Retina (tissue), 1 donor: ENCODE data around the gene CREBRF.
"Not testable (repeated sequence)": the region's sequence is repeated elsewhere in the genome, so short reads cannot be mapped to it uniquely, and the experiment has no call there.

Experiments
- DNase-seq: peaks from one replicate; pipeline ENCODE4 v3.0.0-alpha.2; 2016

Gene CREBRF

DNA sequence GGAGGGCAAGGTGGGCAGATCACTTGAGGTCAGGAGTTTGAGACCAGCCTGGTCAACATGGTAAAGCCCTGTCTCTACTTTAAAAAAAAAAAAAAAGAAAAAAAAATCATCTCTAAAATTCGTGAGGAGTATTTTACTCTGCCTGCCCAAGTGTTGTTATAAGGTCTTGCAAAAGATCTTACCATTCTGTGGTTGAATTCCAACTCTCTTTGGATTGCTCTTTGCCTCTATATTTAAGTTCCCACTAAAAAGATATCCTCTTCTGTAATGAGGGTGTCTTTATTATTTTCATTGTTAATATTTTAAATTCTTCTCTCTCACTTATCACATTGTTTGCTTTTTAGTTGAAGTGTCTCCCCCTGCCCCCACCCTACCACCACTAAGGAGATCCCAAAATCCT, 33.4 kb downstream of the CREBRF start:
- DNase-seq, result no peak

DNA sequence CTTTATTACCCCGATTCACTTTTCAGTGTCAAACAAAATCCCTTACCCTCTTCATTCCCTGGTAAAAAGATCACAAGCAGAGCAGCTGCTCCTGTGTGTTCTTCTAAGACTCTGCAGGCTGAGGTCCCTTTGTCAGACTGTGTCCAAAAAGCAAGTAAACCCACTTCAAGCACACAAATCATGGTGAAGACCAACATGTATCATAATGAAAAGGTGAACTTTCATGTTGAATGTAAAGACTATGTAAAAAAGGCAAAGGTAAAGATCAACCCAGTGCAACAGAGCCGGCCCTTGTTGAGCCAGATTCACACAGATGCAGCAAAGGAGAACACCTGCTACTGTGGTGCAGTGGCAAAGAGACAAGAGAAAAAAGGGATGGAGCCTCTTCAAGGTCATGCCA, 34.5 kb downstream of the CREBRF start:
- DNase-seq, result no peak

DNA sequence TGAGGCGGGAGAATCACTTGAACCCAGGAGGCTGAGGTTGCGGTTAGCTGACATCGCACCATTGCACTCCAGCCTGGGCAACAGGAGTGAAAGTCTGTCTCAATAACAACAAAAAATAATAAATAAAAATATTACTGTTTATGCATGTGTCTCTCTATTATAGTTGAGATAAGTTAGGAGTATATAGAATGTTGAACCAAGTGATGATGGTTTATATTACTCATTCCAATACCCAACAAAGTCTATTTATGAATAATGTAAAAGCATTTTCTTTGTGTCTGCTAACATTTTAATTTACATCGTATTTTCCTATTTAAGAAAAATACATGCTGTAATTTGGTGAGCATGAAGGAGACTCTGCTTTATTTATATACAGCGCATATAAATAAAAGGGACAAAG, 35.8 kb downstream of the CREBRF start:
- DNase-seq, result no peak

DNA sequence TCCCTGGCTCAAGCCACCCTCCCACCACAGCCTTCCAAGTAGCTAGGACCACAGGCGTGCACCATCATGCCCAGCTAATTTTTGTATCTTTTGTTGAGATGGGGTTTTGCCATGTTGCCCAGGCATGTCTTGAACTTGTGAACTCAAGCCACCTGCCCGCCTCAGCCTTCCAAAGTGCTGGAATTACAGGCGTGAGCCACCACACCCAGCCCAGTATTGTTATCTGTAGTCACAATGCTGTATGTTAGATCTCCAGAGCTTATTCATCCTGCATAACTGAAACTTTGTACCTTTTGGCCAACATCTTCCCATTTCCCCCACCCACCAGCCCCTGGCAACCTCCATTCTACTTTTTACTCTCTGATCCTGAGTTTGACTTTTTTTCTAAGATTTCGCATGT, 37.5 kb downstream of the CREBRF start:
- DNase-seq, result no peak

DNA sequence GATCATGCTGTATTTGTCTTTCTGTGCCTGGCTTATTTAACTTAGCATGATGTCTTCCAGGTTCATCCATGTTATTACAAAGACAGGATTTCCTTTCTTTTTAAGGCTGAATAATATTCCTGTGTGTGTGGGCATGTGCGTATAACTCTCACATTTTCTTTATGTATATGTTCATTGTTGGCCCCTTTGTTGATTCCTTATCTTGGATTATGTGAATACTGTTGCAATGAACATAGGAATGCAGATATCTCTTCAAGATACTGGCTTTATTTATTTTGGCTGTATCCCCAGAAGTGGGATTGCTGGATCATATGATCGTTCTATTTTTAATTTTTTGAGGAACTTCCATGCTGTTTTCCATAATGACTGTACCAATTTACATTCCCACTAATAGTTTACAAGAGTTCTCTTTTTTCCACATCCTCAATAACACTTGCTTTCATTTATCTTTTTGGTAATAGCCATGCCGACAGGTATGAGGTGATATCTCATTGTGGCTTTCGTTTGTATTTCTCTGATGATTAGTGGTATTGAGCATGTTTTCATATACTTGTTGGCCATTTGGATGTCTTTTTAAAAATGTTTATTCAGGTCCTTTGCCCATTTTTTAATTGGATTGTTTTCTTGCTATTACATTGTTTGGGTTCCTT, 38.0 kb downstream of the CREBRF start:
- no peak for DNase-seq

DNA sequence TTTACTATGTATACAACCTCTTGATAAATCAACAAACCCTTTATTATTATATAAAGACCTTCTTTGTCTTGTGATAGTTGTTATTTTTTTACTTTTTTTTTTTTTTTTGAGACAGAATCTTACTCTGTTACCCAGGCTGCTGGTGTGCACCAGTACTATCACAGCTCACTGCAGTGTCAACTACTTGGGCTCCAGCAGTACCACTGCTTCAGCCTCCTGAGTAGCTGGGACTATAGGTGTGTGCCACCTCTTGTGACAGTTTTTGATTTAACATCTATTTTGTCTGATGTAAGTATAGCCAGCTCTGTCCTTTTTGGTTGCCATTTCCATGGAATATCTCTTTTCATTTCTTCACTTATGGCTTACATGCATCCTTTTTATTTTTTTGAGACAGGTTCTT, 42.6 kb downstream of the CREBRF start:
- no peak for DNase-seq

DNA sequence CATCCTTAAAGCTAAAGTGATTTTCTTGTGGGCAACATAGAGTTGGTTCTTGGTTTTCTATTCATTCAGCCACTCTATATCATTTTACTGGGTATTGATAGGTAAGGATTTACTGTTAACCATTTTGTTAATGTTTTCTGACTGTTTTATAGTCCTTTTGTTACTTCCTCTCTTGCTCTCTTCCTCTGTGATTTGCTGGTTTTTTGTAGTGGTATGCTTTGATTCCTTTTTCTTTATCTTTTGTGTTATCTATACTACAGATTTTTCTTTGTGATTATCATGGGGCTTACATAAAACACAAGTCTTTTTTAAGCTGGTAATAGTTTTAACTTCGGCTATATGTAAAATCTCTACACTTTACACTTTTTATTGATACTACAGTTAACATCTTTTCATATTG, 43.3 kb downstream of the CREBRF start:
- DNase-seq, result no peak

DNA sequence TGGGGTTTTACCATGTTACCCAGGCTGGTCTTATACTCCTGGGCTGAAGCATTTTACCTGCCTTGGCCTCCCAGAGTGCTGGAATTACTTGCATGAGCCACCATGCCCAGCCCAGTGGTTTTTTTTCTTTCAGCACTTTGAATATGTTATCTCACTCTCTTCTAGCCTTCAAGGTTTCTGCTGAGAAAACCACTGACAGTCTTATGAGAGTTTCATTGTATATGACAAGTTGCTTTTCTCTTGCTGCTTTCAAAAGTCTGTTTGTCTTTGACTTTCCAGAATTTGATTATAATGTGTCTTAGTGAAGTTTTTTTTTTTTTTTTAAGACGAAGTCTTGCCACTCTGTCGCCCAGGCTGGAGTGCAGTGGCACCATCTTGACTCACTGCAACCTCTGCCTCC, 45.1 kb downstream of the CREBRF start:
- DNase-seq, result no peak

DNA sequence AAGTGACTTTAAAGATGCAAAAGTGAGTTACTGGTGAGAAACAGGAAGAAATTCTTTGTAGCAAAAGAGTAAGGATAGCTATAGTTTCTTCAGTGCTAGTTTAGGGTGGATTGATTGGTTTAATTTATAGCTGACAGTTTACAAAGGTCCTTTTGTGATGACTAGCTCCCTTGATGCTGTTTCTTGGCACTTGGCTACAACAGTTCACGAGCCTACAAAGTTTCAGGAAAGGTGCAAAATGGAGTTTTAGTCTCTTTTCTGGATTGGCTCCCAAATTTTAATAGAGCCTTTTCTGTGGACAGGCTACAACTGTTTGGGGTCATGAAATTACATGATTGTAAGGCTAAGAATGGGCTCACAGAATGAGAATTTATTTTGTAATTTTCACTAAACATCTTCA, 47.3 kb downstream of the CREBRF start:
- no peak for DNase-seq

DNA sequence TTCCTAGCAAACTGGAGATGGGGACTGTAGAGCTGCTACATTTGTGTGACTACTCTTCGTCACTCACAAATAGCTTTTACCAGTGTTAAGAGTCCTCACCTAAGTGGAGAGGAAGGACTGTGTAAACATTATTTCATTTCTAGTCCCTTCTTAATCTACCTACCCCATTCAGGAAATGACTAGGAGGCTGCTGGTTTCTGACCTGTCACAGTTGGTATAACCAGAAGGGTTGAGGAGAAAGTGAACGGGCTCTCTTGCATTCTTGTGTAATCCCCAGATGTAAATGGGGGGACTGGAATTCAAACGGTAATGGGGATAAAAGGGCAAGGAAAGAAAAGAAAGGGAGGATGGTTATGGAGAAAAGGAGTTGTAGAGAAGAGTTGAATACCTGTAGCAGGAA, 52.8 kb downstream of the CREBRF start:
- DNase-seq, result no peak

DNA sequence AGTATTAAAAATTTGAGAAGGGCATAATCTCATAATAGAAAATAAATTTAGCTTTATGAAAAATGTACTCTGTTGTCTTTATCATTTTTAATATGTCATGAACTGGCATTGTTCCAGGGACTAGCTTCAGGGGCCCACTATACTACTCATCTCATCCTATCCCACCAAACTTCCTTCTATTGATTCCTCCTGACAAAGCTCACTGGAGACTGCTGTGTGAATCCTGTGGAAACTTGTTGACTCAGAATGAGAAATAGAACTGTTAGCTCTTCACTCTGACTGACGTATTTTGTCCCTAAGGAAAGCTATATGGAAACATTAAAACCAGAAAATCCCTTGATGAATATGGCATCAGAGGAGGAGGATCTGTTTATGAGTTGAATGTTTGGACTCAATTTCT, 58.4 kb downstream of the CREBRF start:
- no peak for DNase-seq

DNA sequence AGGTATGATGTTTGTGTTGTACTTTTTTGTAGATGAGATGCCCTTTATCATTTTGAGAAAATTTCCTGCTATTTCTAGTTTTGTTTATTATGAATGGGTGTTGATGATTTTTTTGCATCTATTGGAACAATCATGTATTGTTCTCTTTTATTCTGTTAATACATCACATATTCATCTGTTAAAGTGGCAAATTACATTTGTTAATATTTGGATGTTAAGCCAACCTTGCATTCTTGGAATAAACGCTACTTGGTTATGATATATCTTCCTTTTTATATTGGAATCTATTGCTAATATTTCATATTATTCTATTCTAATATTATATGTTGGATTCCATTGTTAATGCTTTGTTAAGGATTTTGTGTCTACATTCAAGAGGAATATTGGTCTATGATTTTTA, 63.6 kb downstream of the CREBRF start:
- no peak for DNase-seq

DNA sequence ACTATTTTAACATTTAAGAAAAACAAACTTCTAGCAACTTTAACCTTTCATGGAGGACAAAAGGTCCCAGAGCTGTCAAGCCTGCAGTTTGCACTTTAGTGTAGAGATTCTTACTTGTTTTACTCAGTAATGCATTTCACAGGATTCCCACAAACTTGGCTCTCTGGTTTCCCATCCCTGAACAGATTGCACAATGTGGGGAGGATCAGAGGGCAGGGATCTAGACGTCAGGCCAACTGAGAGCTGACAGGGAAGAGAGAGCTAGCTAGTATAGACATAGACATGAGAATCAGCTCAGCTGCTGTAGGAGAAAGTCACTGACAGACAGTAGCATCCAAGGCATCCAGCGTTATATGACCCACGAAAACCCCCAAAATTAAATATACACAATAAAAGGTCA, 67.3 kb downstream of the CREBRF start:
- no peak for DNase-seq

DNA sequence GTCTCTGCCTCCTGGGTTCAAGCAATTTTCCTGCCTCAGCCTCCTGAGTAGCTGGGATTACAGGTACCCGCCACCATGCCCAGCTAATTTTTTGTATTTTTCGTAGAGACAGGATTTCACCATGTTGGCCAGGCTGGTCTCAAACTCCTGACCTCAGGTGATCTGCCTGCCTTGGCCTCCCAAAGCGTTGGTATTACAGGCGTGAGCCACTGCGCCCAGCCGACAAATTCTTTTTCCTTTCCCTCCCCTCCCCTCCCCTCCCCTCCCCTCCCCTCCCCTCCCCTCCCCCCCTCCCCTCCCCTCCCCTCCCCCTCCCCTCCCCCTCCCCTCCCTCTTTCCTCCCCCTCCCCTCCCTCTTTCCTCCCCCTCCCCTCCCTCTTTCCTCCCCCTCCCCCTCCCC, 76.0 kb downstream of the CREBRF start:
- not testable (repeated sequence) for DNase-seq

DNA sequence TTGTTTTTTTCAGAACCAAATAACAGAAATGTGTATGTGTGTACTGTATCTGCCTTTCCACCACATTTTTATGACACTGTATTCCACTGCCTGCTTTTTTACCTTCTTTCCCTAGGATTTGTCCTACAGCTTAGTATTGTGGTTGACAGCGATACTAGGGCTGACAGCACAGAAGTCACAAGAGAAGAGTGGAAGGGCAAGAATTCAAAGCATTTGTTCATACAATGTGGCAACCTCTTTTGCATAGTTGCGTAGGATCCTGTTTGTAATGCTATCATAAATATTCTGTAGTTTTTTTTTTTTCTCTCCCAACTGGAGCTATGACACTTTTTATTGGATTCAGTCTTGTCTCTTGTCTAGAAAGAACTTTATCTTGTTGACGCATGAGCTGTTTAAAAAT, 82.6 kb downstream of the CREBRF start:
- DNase-seq, result no peak

DNA sequence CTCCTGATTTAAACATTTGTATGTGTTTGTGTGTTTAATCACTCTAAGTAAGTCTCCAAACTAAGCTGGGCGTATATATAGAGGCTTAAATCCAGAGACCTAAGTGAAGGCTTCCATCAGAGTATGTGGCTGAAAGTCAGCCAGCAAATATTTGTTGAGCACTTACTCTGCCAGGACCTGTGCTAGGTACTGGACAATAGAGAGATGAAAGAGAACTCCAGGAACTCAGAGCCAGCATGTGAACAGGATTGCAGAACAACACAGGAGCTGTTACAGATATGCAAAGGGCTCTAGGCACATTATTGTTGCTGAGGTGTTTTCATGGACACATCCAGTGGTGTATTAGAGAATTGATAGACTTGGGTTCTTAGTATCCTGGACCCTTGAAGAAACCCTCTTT, 83.5 kb downstream of the CREBRF start:
- no peak for DNase-seq

DNA sequence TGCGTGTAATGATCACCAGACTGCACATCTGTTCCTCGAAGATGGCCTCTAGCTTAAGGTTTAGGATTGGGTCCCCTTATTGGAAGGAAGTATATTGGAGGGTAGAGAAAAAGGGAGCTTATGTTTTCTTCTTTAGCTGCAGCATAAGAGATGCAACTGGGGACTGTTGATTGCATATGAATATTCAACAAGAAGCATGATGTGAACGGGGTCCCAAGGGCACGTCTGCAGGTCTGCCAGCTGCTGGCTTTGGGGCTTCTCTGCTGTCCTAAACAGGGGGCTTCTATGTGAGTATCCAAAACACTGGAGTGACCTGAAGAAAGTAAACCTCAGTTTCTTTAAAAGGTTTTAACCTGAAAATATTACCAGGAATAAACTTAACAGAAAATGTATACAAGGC, 84.6 kb downstream of the CREBRF start:
- no peak for DNase-seq

DNA sequence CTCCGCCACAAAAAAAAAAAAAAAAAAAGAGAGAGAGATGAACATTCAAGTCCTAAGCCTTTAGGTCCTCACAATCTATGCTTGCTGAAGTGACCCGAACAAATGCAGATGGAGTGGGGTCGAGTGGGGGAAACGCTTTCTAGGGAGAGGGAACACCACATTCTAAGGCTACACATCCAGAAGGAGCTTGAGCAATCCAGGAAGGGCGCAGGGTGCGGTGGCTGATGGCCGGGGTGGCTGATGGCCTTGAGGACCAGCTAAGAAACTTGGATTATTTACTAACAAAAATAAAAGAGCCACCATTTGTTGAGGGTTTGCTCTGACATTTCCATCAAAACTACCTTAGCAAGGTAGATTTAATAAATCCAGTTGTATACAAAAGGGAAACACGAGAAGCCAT, 87.4 kb downstream of the CREBRF start:
- no peak for DNase-seq

DNA sequence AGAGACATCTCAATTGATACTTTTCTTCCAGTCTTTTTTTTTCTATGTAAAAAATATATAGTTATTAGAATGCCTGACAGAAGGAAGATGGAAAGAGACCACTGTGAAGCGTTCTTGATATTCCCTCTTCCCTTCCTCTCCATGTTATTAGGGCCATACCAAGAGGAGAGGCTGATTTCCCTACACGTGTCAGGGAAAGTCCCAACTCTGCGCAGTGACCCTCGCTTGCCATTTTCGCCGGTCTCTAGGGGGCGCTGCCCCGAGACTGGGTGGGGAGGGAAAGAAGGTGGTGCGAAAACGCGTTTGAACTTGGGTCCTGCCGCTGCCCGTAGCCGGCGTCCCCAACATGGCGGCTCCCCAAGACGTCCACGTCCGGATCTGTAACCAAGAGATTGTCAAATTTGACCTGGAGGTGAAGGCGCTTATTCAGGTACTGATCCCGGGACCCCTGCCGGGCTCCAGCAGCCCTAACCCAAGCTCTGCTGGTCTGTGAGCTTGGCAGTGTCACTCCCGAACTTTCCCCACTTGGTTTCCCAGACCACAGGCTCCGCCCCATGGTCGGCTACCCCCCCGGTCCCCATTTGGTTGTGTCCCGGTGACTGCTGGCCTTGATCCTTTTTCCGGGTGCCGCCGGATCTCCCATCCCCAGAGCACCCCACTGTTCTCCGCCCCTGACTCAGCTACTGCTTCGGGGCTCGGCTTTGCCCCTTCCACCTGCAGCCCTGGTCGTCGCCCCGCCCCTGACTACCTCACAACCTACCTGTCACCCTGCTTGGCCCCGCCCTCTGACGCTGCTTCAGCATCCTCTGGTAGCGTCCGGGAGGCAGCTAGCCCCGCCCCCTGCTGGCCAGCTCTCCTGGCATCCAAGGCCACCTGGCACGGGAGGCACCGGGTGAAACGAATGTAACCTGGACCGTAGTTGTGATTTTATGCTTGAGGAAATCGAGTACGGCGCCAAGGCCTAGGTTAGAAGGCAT, 88.3 kb downstream of the CREBRF start, which contains the start of gene BNIP1:
TSS of gene BNIP1 (plus strand) at position 332 of the 977 bp plus-strand sequence. CDS start at position 347, 15 bp downstream.
- peak; percentile 100 for DNase-seq

DNA sequence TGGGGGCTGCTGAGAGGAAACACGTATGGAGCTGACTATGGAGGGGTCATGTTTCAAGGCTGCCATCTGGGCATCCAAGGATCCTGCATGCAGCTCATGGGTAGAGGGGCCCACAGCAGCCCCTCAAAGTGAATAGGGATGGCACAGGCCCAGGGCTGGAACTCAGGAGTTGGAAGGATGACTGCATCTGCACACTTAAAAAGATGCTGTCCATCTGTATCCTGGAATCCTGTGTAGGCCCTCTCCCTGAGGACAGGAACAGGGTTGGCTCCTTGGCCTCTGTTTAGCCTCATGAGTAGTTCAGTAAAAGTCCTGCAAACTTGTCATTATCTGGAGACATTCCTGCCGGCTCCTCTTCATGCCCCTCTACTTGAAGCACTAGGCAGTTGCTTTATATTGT, 92.2 kb downstream of the CREBRF start:
- no peak for DNase-seq

DNA sequence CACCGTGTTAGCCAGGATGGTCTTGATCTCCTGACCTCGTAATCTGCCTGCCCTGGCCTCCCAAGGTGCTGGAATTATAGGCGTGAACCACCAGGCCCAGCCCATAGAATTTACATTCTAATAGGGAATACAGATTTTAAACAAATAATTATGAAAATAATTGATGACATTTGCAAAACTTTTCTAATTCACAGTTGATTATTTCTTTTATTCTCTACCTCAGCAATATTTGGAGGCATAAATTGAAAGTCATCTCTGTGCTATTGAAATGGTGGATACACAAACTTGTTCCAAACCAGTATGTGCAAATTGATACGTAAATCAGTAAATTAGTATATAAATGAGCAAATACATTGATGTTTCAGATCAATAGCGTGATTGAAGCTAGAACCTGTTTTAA, 96.4 kb downstream of the CREBRF start:
- no peak for DNase-seq

DNA sequence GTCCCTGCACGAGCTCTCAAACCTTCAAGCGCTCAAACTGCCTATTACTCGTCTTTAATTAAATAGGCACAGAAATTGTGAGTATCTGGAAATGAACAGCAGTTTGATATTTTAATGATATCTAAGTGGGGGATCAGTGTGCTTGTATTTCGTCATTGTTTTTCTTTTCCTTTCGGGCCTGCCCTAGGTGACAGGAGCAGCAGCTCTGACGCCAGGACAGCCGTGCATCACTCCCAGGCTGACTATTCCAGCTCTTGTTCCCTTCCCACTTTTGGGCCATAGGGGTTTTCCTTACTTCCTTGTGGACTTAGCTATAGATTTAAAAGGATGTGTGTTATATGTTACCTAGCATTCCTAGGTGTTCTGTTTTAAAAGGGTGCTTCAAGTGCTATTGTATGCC, 97.7 kb downstream of the CREBRF start:
- DNase-seq, result no peak

DNA sequence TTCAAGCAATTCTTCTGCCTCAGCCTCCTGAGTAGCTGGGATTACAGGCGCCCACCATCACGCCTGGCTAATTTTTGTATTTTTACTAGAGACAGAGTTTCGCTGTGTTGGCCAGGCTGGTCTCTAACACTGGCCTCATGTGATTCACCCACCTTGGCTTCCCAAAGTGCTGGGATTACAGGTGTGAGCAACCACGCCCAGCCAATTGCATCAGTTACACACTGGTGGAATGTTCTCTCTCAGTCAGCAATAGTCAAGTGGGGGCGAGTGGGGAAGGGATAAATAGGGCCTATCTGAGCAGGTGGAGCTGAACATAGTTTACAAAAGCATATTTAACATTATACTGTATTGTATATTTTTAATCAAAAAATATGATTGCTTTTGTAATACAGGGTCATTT, 98.5 kb downstream of the CREBRF start:
- not testable (repeated sequence) for DNase-seq

DNA sequence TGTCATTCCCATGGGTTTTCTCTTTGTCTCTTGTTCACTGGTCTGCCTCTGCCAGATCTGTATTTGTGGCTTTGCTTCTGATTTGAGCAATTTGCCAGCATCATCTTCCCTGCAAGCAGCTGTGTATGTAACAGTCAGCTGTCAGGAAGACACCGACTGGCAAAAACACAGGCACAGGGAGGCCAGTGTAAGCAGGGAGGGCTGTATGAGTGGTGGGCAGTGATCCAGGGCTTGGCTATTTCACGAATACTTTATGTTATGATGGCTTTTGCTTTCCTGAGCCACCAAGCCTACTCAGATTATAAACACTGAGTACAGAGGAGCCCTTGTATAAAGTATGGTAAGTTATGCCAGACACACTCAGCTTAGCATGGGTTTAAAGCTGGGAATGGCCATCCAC, 99.8 kb downstream of the CREBRF start:
- no peak for DNase-seq
